ENCODE measurements around the gene AKNAD1.

The AKNAD1 gene

DNA sequence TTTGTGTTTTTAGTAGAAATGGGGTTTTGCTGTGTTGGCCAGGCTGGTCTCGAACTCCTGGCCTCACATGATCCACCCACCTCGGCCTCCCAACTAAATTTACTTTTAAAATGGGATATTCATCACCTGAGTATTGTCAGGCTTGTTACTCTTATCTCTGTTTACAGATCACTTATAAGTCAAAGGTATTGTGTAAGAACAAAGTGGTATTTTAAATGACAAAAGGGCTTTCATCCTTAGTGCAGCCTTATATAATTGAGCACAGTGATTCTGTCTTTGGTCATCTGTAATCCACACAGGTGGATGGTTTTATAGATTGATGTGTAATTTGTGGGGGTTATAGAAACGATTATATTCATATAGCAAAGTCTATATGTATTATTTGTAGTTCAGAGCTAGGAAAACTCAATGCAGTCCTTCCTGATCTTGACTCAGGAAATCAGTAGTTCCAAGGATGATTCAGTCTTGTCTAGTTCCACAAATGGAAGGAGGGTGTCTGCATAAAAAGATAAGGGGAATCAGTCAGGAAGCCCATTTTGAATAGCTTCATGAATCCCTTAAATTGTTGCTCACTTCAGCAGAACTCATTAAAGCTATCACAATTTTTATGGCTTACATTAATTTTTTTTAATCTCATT, 75.8 kb downstream of the AKNAD1 start:
- no peak for DNase-seq

DNA sequence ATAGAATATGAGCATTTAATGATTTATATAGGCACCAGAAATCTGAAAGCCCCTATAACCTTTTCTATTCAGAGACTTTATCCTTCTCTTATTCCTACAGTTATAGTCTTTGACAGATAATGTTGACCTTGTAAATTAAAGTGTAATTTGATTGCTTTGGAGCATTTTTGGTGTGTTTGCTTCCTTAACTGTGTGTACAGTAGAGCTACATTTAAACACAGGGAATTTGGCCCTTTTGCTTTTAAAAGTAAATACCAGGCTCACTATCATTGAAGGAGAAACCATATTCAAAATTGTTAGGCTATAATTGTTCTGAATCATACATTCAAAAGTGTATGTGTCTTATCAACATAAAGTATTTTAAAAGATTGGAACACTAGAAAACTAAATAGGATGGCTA, 77.4 kb downstream of the AKNAD1 start:
- no peak for DNase-seq

DNA sequence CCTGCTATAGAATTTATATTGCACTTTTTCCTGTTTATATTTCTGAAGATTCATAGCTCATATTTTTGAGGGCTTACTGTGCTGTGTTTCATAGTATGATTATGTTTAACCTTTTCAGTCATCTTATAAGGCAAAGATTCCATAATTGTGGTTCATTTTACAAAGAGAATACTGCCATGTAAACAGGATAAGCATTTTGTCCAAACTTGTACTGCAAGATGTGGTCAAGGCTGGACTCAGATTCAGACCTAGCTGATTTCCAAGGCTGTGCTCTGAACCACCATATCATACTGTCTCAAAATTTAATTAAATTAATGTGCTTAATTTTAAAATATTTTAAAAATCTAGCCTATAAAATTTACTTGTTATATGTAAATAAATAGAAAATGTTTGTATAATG, 79.1 kb downstream of the AKNAD1 start:
- DNase-seq: no peak

DNA sequence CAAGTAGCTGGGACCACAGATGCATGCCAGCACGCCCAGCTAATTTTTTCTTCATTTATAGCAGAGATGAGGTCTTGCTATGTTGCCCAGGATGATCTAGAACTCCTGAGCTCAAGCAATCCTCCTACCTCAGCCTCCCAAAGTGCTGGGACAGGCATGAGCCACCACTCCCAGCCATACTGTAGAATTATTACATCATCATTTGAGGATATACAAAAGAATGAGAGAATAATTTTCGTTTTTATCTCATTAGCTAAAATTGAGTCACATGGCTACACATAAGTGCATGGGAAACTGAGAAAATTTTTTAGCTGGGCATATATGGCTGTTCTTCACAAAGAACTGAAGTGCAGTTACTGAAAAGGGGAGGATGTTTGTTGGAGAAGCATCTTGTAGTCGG, 89.2 kb downstream of the AKNAD1 start:
- no peak for DNase-seq

DNA sequence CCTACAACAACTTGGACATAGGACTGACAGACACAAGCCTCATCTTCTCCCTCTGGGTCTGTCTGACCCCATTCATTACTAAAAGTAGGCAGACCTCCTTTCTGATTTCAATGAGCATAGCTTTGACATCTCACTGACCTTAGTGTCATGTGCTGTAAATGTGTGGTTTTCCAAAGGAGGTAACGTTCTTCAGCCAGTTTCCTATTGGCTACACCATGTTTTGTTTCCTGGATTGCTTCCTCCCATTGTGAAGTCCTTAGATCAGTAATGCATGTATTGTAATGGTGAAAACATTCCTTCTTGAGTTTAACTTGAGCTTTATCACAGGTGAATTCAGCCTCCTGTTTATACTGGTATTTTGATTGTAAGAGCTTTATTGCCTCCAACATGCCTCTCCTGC, 89.8 kb downstream of the AKNAD1 start:
- DNase-seq: no peak

All from NCI-H526 (cell line).